ENCODE results near the gene AIF1L. TPM values are rescaled to one million over a fixed set of nuclear protein-coding genes. Genes with fewer than 3 reads are reported as not detected.
"Not testable (repeated sequence)": the region's sequence is repeated elsewhere in the genome, so short reads cannot be mapped to it uniquely, and the experiment has no call there.

AIF1L gene
- total RNA-seq, 1 donor from 2014 or later: 22.9 TPM

GRCh38 chr9:131094622-131095021 lies 1.7 kb upstream of the AIF1L start:
- DNase-seq (peak; percentile 71), ATAC-seq (peak; percentile 73)
- intact Hi-C loops (cut with micrococcal nuclease): no loop called here

- ATAC-seq (no peak), DNase-seq (no peak)
- intact Hi-C loops (cut with micrococcal nuclease): no loop called here
Observed at GRCh38 chr9:131095666-131096268, 564 bp upstream of the AIF1L start.

- intact Hi-C loops (cut with micrococcal nuclease): no loop called here
- DNase-seq: peak; percentile 40
- no peak for ATAC-seq
Observed at GRCh38 chr9:131097126-131097947, 1.0 kb downstream of the AIF1L start.

GRCh38 chr9:131097948-131098278 lies 1.6 kb downstream of the AIF1L start:
- intact Hi-C loops (cut with micrococcal nuclease): no loop called here
- peak; percentile 39 for ATAC-seq
- DNase-seq: peak; percentile 68

GRCh38 chr9:131098391-131099101 lies 2.2 kb downstream of the AIF1L start:
- peak; percentile 5 for ATAC-seq
- intact Hi-C loops (cut with micrococcal nuclease): no loop called here
- DNase-seq: no peak

- intact Hi-C loops (cut with micrococcal nuclease): no loop called here
- DNase-seq (no peak), ATAC-seq (no peak)
Observed at GRCh38 chr9:131099102-131099606, 2.8 kb downstream of the AIF1L start.

- DNase-seq; ATAC-seq; intact Hi-C loops (cut with micrococcal nuclease): not testable (repeated sequence)
Observed at GRCh38 chr9:131099845-131100244, 3.5 kb downstream of the AIF1L start.

- intact Hi-C loops (cut with micrococcal nuclease): no loop called here
Observed at GRCh38 chr9:131100445-131100844, 4.1 kb downstream of the AIF1L start.

GRCh38 chr9:131101207-131101964 lies 5.1 kb downstream of the AIF1L start:
- intact Hi-C loops (cut with micrococcal nuclease): no loop called here
- DNase-seq (no peak), ATAC-seq (no peak)

More at GRCh38 chr9:131100445-131100844, 4.1 kb downstream of the AIF1L start:
- no peak for DNase-seq
- no peak for ATAC-seq

GRCh38 chr9:131103024-131103423 lies 6.7 kb downstream of the AIF1L start:
- DNase-seq (no peak), ATAC-seq (no peak)
- intact Hi-C loops (cut with micrococcal nuclease): no loop called here

GRCh38 chr9:131103535-131103934 lies 7.2 kb downstream of the AIF1L start:
- intact Hi-C loops (cut with micrococcal nuclease): no loop called here
- ATAC-seq: no peak
- no peak for DNase-seq

GRCh38 chr9:131104016-131104740 lies 7.8 kb downstream of the AIF1L start:
- no peak for DNase-seq
- intact Hi-C loops (cut with micrococcal nuclease): no loop called here
- ATAC-seq: no peak

- intact Hi-C loops (cut with micrococcal nuclease): no loop called here
- DNase-seq: no peak
- no peak for ATAC-seq
Observed at GRCh38 chr9:131105952-131106351, 9.6 kb downstream of the AIF1L start.

- intact Hi-C loops (cut with micrococcal nuclease): no loop called here
- no peak for DNase-seq
- ATAC-seq: peak; percentile 73
Observed at GRCh38 chr9:131107760-131108159, 11.4 kb downstream of the AIF1L start.

GRCh38 chr9:131111186-131111853 lies 15.0 kb downstream of the AIF1L start:
- intact Hi-C loops (cut with micrococcal nuclease): no loop called here
- DNase-seq (no peak), ATAC-seq (no peak)

GRCh38 chr9:131111854-131112311 lies 15.6 kb downstream of the AIF1L start:
- DNase-seq (no peak), ATAC-seq (no peak)
- intact Hi-C loops (cut with micrococcal nuclease): no loop called here

- no peak for ATAC-seq
- intact Hi-C loops (cut with micrococcal nuclease): no loop called here
Observed at GRCh38 chr9:131112374-131113154, 16.2 kb downstream of the AIF1L start.

More at GRCh38 chr9:131112374-131113154, 16.2 kb downstream of the AIF1L start:
- DNase-seq: no peak
